ENCODE measurements around the gene CTNND2.

Gene CTNND2

GRCh38 chr5:11385251-11385900 is 518.9 kb downstream of the CTNND2 start:
- peak; percentile 41 for DNase-seq (ENCODE audit: low spot score)

- peak; percentile 38 for DNase-seq (ENCODE audit: low spot score)
Observed at GRCh38 chr5:11384441-11385250, 519.6 kb downstream of the CTNND2 start.

- DNase-seq (ENCODE audit: low spot score) = no peak
Observed at GRCh38 chr5:11383506-11384095, 520.6 kb downstream of the CTNND2 start.

- no peak for DNase-seq (ENCODE audit: low spot score)
Observed at GRCh38 chr5:11378461-11378860, 525.8 kb downstream of the CTNND2 start.

GRCh38 chr5:11377896-11378295 is 526.4 kb downstream of the CTNND2 start:
- no peak for DNase-seq (ENCODE audit: low spot score)

- DNase-seq (ENCODE audit: low spot score) = no peak
Observed at GRCh38 chr5:11372191-11372590, 532.1 kb downstream of the CTNND2 start.

GRCh38 chr5:11371021-11371420 is 533.2 kb downstream of the CTNND2 start:
- DNase-seq (ENCODE audit: low spot score) = no peak

- no peak for DNase-seq (ENCODE audit: low spot score)
Observed at GRCh38 chr5:11364531-11364930, 539.7 kb downstream of the CTNND2 start.

GRCh38 chr5:11363631-11364178 is 540.5 kb downstream of the CTNND2 start:
- no peak for DNase-seq (ENCODE audit: low spot score)

GRCh38 chr5:11361768-11362167 is 542.5 kb downstream of the CTNND2 start:
- no peak for DNase-seq (ENCODE audit: low spot score)

- no peak for DNase-seq (ENCODE audit: low spot score)
Observed at GRCh38 chr5:11357928-11358327, 546.3 kb downstream of the CTNND2 start.

- DNase-seq (ENCODE audit: low spot score) = no peak
Observed at GRCh38 chr5:11355491-11355890, 548.8 kb downstream of the CTNND2 start.

- peak; percentile 49 for DNase-seq (ENCODE audit: low spot score)
Observed at GRCh38 chr5:11346336-11346735, 557.9 kb downstream of the CTNND2 start.

GRCh38 chr5:11335881-11336760 is 568.1 kb downstream of the CTNND2 start:
- DNase-seq (ENCODE audit: low spot score) = no peak

GRCh38 chr5:11334404-11334803 is 569.8 kb downstream of the CTNND2 start:
- no peak for DNase-seq (ENCODE audit: low spot score)

- DNase-seq (ENCODE audit: low spot score) = no peak
Observed at GRCh38 chr5:11329679-11330078, 574.6 kb downstream of the CTNND2 start.

- DNase-seq (ENCODE audit: low spot score) = no peak
Observed at GRCh38 chr5:11324521-11325289, 579.5 kb downstream of the CTNND2 start.

- DNase-seq (ENCODE audit: low spot score) = no peak
Observed at GRCh38 chr5:11323761-11324160, 580.5 kb downstream of the CTNND2 start.

- no peak for DNase-seq (ENCODE audit: low spot score)
Observed at GRCh38 chr5:11322133-11322532, 582.1 kb downstream of the CTNND2 start.

- no peak for DNase-seq (ENCODE audit: low spot score)
Observed at GRCh38 chr5:11319836-11320580, 584.2 kb downstream of the CTNND2 start.

Measured in iPS-NIHi11 (cell line).